GM12873 (cell line): ENCODE measurements around the gene PSMD6.

Experiments
- TF ChIP-seq, protein P1 (sequence below): IDR thresholded peaks from 2 replicates; pipeline ENCODE4 v1.5.1; 2012; ENCODE audit warnings: low read depth, mild to moderate bottlenecking, moderate library complexity, low read length, control low read depth; ENCODE audit not compliant: insufficient read depth; ENCODE audit errors: missing control alignments

The PSMD6 gene

DNA sequence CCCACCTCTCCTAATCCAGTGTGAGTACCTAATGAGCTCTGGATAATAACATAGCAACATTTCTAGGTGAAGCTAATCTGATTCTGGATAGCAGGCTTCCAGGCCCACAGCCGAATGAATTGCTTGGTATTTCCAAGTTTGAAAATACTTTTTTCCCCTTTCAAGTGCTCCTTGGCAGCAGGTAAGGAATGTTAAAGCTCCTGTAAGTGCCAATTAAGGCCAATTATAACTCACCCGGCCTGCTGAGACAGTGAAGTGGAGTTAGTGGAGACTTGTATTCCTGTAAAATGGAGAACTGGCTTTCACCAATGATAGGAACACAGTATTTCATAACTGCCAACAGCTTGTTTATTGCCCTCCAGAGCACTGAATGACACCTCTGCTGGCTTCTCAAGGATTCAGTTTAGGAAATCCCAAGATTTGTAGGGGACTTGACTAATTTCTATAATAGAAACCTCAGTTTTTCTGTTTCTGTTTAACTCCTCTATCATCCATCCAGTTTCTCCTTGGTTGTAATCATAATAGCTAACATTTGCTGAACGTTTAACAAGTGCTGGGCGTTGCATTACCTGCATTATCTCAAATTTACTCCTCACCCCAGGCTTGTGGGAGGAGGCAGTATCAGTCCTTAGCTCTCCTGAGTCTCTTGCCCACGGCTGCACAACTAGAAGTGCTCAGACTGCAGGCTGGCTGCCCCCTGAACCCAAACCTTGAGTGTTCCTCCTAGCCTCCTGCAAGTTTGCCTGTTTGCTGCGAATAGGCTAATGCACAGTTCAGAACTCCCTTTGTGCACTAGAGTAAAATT, 58.4 kb downstream of the PSMD6 start:
- TF ChIP-seq, protein P1, sequence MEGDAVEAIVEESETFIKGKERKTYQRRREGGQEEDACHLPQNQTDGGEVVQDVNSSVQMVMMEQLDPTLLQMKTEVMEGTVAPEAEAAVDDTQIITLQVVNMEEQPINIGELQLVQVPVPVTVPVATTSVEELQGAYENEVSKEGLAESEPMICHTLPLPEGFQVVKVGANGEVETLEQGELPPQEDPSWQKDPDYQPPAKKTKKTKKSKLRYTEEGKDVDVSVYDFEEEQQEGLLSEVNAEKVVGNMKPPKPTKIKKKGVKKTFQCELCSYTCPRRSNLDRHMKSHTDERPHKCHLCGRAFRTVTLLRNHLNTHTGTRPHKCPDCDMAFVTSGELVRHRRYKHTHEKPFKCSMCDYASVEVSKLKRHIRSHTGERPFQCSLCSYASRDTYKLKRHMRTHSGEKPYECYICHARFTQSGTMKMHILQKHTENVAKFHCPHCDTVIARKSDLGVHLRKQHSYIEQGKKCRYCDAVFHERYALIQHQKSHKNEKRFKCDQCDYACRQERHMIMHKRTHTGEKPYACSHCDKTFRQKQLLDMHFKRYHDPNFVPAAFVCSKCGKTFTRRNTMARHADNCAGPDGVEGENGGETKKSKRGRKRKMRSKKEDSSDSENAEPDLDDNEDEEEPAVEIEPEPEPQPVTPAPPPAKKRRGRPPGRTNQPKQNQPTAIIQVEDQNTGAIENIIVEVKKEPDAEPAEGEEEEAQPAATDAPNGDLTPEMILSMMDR = no peak

DNA sequence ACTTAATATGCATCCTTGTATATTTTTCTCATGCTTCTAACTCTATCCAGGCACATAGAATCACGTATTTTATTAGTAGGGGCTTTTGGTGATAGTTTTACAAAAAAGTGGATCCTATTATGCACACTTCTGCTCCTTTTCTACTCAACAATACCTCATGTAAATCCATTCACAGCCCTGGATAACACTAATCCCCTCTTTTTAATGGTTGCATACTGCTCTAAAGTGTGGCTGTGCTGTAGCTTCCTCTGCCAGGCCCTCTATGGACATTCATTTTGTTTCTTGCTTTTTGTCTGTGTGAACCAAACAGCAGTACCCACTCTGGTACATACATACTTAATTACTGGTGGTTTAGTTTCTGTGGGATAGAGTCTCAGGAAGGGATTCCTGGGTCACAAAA, 59.8 kb downstream of the PSMD6 start:
- TF ChIP-seq, protein P1 = no peak

DNA sequence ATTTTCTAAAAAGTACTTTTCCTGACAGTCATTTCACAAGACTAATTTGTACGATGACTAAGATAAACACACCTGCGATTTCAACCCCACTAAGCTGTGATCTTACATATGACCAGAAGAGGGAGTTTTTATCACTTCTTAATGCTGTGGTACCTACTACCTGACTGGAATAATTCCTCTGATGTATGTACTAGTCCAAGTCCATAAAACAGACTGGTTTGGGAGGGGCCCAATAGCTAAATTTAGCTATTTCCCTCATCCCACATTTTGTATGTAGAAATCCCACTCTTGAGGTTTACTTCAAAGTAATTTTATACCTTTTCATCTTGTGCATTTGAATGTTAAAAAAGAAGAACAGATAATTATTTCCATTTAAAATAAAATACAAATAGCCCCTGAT, 61.4 kb downstream of the PSMD6 start:
- TF ChIP-seq, protein P1 = peak; percentile 64
